Astrocyte of the hippocampus (primary cell): Measurements from ENCODE around the gene LAMB2.

Source experiments
- DNase-seq: peaks from one replicate; pipeline ENCODE4 v3.0.0; 2011; ENCODE audit warnings: low read depth, low spot score

Gene LAMB2

GRCh38 chr3:49076116-49076515 is 56.7 kb downstream of the LAMB2 start:
- DNase-seq: no peak
